SK-N-SH (cell line): ENCODE results near the gene CSNK1D. TPM values are rescaled to one million over a fixed set of nuclear protein-coding genes. Genes with fewer than 3 reads are reported as not detected.

Experiments
- CTCF ChIA-PET: fragments of 300-600, 350-600 bp; formaldehyde crosslinking; extraction: SDS; loops from one replicate; lab custom pipeline; 2021; lab: Yijun Ruan, JAX
- POLR2A ChIA-PET: fragments of 350-600 bp; sonication (Branson Sonifier 250); formaldehyde crosslinking; extraction: SDS; loops from one replicate; lab custom pipeline; 2020; ENCODE audit warnings: antibody characterized with exemption, inconsistent platforms; lab: Yijun Ruan, JAX
- DNase-seq: peaks from one replicate; pipeline ENCODE4 v3.0.0; 2012
- H2AFZ ChIP-seq: fragments of 200-600 bp; sonication (generic); 2 replicates; pipeline ENCODE4 v1.8.1; 2016; ENCODE audit warnings: antibody characterized with exemption, mild to moderate bottlenecking, low read depth
- H3F3A ChIP-seq: fragments of 200-600 bp; sonication (generic); replicated peaks from 2 replicates; pipeline ENCODE3; 2016; ENCODE audit warnings: antibody characterized with exemption, mild to moderate bottlenecking; ENCODE audit not compliant: insufficient read depth
- H3K27ac ChIP-seq, 2 experiments: fragments of 200-500 bp in 1 of 2; fragments of 200-600 bp in 1 of 2; sonication (Bioruptor generic) in 1 of 2; sonication (generic), shearing (Covaris generic) in 1 of 2; 2 replicates each; pipeline versions ENCODE4 v1.5.1 to v1.6.1; 2014 to 2016; ENCODE audit warnings: low read depth in 2 of 2, inconsistent platforms in 1 of 2, low read length in 1 of 2, mild to moderate bottlenecking in 1 of 2, mixed read lengths in 1 of 2
- H3K27me3 ChIP-seq: fragments of 200-600 bp; sonication (generic), shearing (Covaris generic); 2 replicates; pipeline ENCODE4 v1.6.1; 2016; ENCODE audit warnings: mixed run types; ENCODE audit not compliant: insufficient read depth
- H3K36me3 ChIP-seq, 2 experiments: fragments of 200-500 bp in 1 of 2; fragments of 200-600 bp in 1 of 2; sonication (Bioruptor generic) in 1 of 2; sonication (generic) in 1 of 2; replicated peaks in 1 of 2; 2 replicates each; pipeline versions ENCODE3 to v1.5.1; 2014 to 2016; ENCODE audit warnings: low read length in 1 of 2, mild to moderate bottlenecking in 1 of 2; ENCODE audit not compliant: insufficient read depth in 2 of 2, control insufficient read depth in 1 of 2
- H3K4me1 ChIP-seq, 2 experiments: fragments of 200-500 bp in 1 of 2; fragments of 200-600 bp in 1 of 2; sonication (Bioruptor generic) in 1 of 2; sonication (generic), shearing (Covaris generic) in 1 of 2; 2 replicates each; pipeline versions ENCODE4 v1.5.1 to v1.6.1; 2014 to 2016; ENCODE audit warnings: low read depth in 1 of 2, low read length in 1 of 2, mixed run types in 1 of 2; ENCODE audit not compliant: insufficient read depth in 2 of 2, control insufficient read depth in 1 of 2
- H3K4me2 ChIP-seq: fragments of 200-600 bp; sonication (generic), shearing (Covaris generic); 2 replicates; pipeline ENCODE4 v1.6.1; 2017; ENCODE audit warnings: mixed run types
- H3K4me3 ChIP-seq, 2 experiments: fragments of 200-500 bp in 1 of 2; fragments of 200-600 bp in 1 of 2; sonication (Bioruptor generic) in 1 of 2; sonication (generic), shearing (Covaris generic) in 1 of 2; 2 replicates each; pipeline versions ENCODE4 v1.5.1 to v1.8.1; 2014 to 2016; ENCODE audit warnings: low read depth in 2 of 2, inconsistent platforms in 1 of 2, low read length in 1 of 2, mild to moderate bottlenecking in 1 of 2, mixed read lengths in 1 of 2, moderate library complexity in 1 of 2
- H3K79me2 ChIP-seq: fragments of 200-600 bp; sonication (generic); 2 replicates; pipeline ENCODE4 v1.8.1; 2017; ENCODE audit warnings: mild to moderate bottlenecking; ENCODE audit not compliant: insufficient read depth
- H3K9ac ChIP-seq: fragments of 200-600 bp; sonication (generic); 2 replicates; pipeline ENCODE4 v1.6.1; 2017; ENCODE audit warnings: mixed run types
- H3K9me2 ChIP-seq: fragments of 200-600 bp; sonication (generic); 2 replicates; pipeline ENCODE4 v1.6.1; 2017; ENCODE audit warnings: mixed run types
- H3K9me3 ChIP-seq: fragments of 200-600 bp; sonication (generic); 2 replicates; pipeline ENCODE4 v1.6.1; 2017; ENCODE audit warnings: mixed run types, mild to moderate bottlenecking, moderate library complexity
- H4K20me1 ChIP-seq: fragments of 200-600 bp; sonication (generic); 2 replicates; pipeline ENCODE4 v1.6.1; 2017; ENCODE audit warnings: mild to moderate bottlenecking, mixed run types; ENCODE audit not compliant: insufficient read depth
- ELF1 ChIP-seq: IDR thresholded peaks from 2 replicates; pipeline ENCODE4 v1.4.0; 2012
- GABPA ChIP-seq: IDR thresholded peaks from 2 replicates; pipeline ENCODE4 v1.4.0; 2012; ENCODE audit warnings: low read depth, mild to moderate bottlenecking
- GATA2 ChIP-seq: sonication (generic); formaldehyde crosslinking; IDR thresholded peaks from 2 replicates; pipeline ENCODE4 v1.5.0; 2020; ENCODE audit warnings: mild to moderate bottlenecking, missing genetic modification reagents
- IRF3 ChIP-seq: fragments of 150-350 bp; IDR thresholded peaks from 2 replicates; pipeline ENCODE4 v1.6.1; 2016; ENCODE audit warnings: mild to moderate bottlenecking, low read depth, low read length
- JUND ChIP-seq: IDR thresholded peaks from 2 replicates; pipeline ENCODE4 v1.4.0; 2012
- MAX ChIP-seq: IDR thresholded peaks from 2 replicates; pipeline ENCODE4 v1.4.0; 2012; ENCODE audit warnings: low read depth
- MEF2A ChIP-seq: IDR thresholded peaks from 2 replicates; pipeline ENCODE4 v1.4.0; 2012; ENCODE audit warnings: low read depth, borderline replicate concordance
- NFIC ChIP-seq: IDR thresholded peaks from 2 replicates; pipeline ENCODE4 v1.4.0; 2012; ENCODE audit warnings: borderline replicate concordance
- NRF1 ChIP-seq: IDR thresholded peaks from 2 replicates; pipeline ENCODE4 v1.6.1; 2012; ENCODE audit warnings: low read depth, mild to moderate bottlenecking, low read length
- PBX3 ChIP-seq: IDR thresholded peaks from 2 replicates; pipeline ENCODE4; 2012
- REST ChIP-seq: IDR thresholded peaks from 2 replicates; pipeline ENCODE4 v1.6.1; 2012; ENCODE audit warnings: mild to moderate bottlenecking, low read depth, low read length, moderate library complexity
- RFX5 ChIP-seq: IDR thresholded peaks from 2 replicates; pipeline ENCODE4 v1.6.1; 2012; ENCODE audit warnings: mild to moderate bottlenecking, improper control_type of control experiment, low read length
- SIN3A ChIP-seq: IDR thresholded peaks from 2 replicates; pipeline ENCODE4 v1.6.1; 2012; ENCODE audit warnings: low read depth, mild to moderate bottlenecking, low read length, moderate library complexity, borderline replicate concordance
- SMC3 ChIP-seq: IDR thresholded peaks from 2 replicates; pipeline ENCODE4 v1.6.1; 2012; ENCODE audit warnings: low read depth, low read length, improper control_type of control experiment
- WGBS: methylation state at CpG from one replicate; pipeline ENCODE4 v1.1.6; 2017; ENCODE audit warnings: low lambda C conversion rate; 5-methylcytosine and 5-hydroxymethylcytosine counted together
- polyA plus RNA-seq, 3 experiments: library from polyadenylated mRNA; depleted of rRNA; stranded (reverse); fragments of >200 nt; gene quantifications; 2 replicates each; pipeline ENCODE4 v1.2.3, GENCODE V29; 2012

The CSNK1D gene
- polyA plus RNA-seq, 1 of the 3 experiments (the other 2 are of a cell fraction), result 216 TPM

- no peak for TF ChIP-seq MEF2A
- TF ChIP-seq SMC3, result no peak
- no peak for TF ChIP-seq GATA2 (CRISPR knock-in tag)
- no peak for TF ChIP-seq IRF3
- no peak for TF ChIP-seq GABPA
- no peak for TF ChIP-seq MAX
- TF ChIP-seq JUND, result no peak
- no peak for TF ChIP-seq SIN3A
- no peak for TF ChIP-seq NRF1
Observed at GRCh38 chr17:82247856-82248671, 25.4 kb downstream of the CSNK1D start (continued).

GRCh38 chr17:82247182-82247823 is 26.2 kb downstream of the CSNK1D start:
- Histone ChIP-seq H3K9ac (no peak overlapping the region), H2AFZ (no peak overlapping the region), H4K20me1 (peaks cover 100% of the 10 kb centered on the region), H3K27ac (peak overlapping the region in 1 of 2 experiments; percentile 23; a peak in 3 of 4 replicates), H3F3A (peaks cover 63% of the 10 kb centered on the region), H3K9me3 (no peaks in the 10 kb centered on the region), H3K79me2 (peaks cover 90% of the 10 kb centered on the region), H3K4me2 (no peak overlapping the region), H3K27me3 (no peaks in the 10 kb centered on the region), H3K36me3 (peaks cover 61 to 97% of the 10 kb centered on the region in 2 experiments), H3K4me3 (no peak overlapping the region), H3K4me1 (peaks cover 15 to 17% of the 10 kb centered on the region in 2 experiments; a peak in 3 of 4 replicates), H3K9me2 (no peaks in the 10 kb centered on the region)
- no peak for TF ChIP-seq ELF1
- no peak for TF ChIP-seq REST
- TF ChIP-seq RFX5, result no peak
- no peak for TF ChIP-seq PBX3
- no peak for TF ChIP-seq NFIC
- DNase-seq, result no peak
- POLR2A ChIA-PET, result no interaction called here
- CTCF ChIA-PET, result interaction anchor here (1.0 to 2.6 kb wide), 4 partner anchors 8 to 23 kb away, joined by 3 to 17 read pairs (median 4); no protein-coding TSS in a partner anchor
- 87% methylated on average over 21 of the region's 22 CpGs for WGBS
